ENCODE data around the gene SLIT1.

DNA sequence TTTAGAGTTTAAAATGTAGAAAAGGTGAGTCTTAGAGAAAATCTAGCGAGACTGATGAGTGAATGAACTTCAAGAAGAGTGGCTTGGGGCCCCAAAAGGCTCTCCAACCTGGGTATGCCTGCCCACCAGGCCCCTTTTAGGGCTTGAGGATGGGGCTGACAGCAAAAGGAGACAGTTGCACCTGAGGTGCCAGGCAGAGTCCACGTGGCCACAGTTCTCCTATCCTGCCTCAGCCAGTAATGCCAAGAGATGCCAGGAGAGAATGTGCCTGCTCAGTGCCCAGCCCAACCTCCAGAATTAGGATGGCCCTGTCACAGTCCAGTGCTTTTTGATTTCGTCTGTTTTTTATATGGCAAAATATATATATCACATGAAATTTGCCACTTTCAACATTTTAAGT lies 156.5 kb downstream of the SLIT1 start:
- no peak for TF ChIP-seq EZH2 (IDR thresholded peaks at IDR 0.05; ENCODE audit: borderline replicate concordance, insufficient read depth, low read length, poor library complexity, severe bottlenecking)
- TF ChIP-seq, protein P1, sequence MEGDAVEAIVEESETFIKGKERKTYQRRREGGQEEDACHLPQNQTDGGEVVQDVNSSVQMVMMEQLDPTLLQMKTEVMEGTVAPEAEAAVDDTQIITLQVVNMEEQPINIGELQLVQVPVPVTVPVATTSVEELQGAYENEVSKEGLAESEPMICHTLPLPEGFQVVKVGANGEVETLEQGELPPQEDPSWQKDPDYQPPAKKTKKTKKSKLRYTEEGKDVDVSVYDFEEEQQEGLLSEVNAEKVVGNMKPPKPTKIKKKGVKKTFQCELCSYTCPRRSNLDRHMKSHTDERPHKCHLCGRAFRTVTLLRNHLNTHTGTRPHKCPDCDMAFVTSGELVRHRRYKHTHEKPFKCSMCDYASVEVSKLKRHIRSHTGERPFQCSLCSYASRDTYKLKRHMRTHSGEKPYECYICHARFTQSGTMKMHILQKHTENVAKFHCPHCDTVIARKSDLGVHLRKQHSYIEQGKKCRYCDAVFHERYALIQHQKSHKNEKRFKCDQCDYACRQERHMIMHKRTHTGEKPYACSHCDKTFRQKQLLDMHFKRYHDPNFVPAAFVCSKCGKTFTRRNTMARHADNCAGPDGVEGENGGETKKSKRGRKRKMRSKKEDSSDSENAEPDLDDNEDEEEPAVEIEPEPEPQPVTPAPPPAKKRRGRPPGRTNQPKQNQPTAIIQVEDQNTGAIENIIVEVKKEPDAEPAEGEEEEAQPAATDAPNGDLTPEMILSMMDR (IDR thresholded peaks at IDR 0.05; ENCODE audit: poor library complexity, severe bottlenecking) = no peak
- no peak for TF ChIP-seq TAF1 (IDR thresholded peaks at IDR 0.05; ENCODE audit: low read depth)
- TF ChIP-seq SMC3 (conservative IDR thresholded peaks at IDR 0.05; ENCODE audit: poor library complexity) = no peak
- TF ChIP-seq RAD21 (conservative IDR thresholded peaks at IDR 0.05) = no peak

Measured in neural cell (in vitro differentiated cells).